IgD-negative memory B cell (primary cell): Measurements from ENCODE around the gene TRIP12. TPM values are rescaled to one million over a fixed set of nuclear protein-coding genes. Genes with fewer than 3 reads are reported as not detected.
"Not testable (repeated sequence)": the region's sequence is repeated elsewhere in the genome, so short reads cannot be mapped to it uniquely, and the experiment has no call there.

Source experiments
- H3K27ac Mint-ChIP-seq, 3 donors: one replicate each; pipeline ENCODE4 v1.8.0; 2020 to 2022; ENCODE audit warnings: mild to moderate bottlenecking in 3 of 3, mixed read lengths in 3 of 3, moderate library complexity in 1 of 3
- H3K27me3 Mint-ChIP-seq: one replicate; pipeline ENCODE4 v1.8.0; 2021; ENCODE audit warnings: mixed read lengths
- H3K36me3 Mint-ChIP-seq: one replicate; pipeline ENCODE4 v1.8.0; 2020; ENCODE audit warnings: mild to moderate bottlenecking, mixed read lengths
- H3K4me1 Mint-ChIP-seq, 3 donors: one replicate each; pipeline ENCODE4 v1.8.0; 2020 to 2022; ENCODE audit warnings: mixed read lengths in 3 of 3, mild to moderate bottlenecking in 1 of 3
- H3K4me3 Mint-ChIP-seq, 4 donors: one replicate each; pipeline ENCODE4 v1.8.0; 2020 to 2022; ENCODE audit warnings: mild to moderate bottlenecking in 4 of 4, mixed read lengths in 4 of 4, moderate library complexity in 3 of 4
- H3K9me3 Mint-ChIP-seq, 3 donors: one replicate each; pipeline ENCODE4 v1.8.0; 2020 to 2021; ENCODE audit warnings: mixed read lengths in 3 of 3, mild to moderate bottlenecking in 1 of 3
- polyA plus RNA-seq: library from polyadenylated mRNA; unstranded; fragments of 300-500 nt; fragmentation: Illumina TruSeq; gene quantifications from one replicate; pipeline ENCODE4 v1.2.3, GENCODE V29; 2021

TRIP12 gene
- polyA plus RNA-seq, 1 donor from 2014 or later = 51.5 TPM

DNA sequence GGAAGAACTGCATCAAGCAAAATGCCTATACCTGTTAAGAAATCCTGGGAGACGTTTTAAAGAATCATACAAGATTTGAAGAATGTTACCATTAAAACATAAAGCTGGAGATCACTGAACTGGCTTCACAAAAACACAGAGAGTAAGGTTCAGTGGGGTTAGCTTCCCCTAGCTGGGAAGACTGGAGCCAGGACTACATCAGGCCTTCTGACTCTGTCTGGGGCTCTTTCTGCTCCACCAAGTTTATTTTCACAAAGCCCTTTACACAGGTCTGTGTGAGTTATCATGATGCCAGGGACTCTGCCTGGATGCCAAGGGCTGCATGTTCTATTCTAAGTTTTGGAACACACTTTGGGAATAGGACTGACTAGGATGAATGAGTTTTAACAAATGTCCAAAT, 160.1 kb downstream of the TRIP12 start:
- Mint-ChIP-seq H3K9me3 (no peaks in the 10 kb centered on the region), H3K4me1 (no peaks in the 10 kb centered on the region), H3K27ac (no peak overlapping the region), H3K36me3 (peaks cover 3% of the 10 kb centered on the region), H3K27me3 (no peaks in the 10 kb centered on the region), H3K4me3 (peak overlapping the region in 1 of 4 donors; percentile 33)

DNA sequence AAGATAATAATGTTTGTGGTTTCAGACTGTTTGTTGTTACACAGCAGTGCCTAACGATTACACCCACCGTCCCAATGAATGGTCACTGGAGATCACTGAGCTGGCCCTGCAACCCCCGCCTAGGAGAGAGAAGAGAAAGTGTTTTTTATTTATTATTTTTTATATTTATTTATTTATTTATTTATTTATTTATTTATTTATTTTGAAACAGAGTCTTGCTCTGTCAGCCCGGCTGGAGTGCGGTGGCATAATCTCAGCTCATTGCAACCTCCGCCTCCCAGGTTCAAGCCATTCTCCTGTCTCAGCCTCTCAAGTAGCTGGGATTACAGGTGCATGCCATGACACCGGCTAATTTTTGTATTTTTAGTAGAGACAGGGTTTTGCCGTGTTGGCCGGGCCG, 164.3 kb downstream of the TRIP12 start:
- H3K4me1 Mint-ChIP-seq, H3K36me3 Mint-ChIP-seq, H3K27me3 Mint-ChIP-seq, H3K9me3 Mint-ChIP-seq, H3K4me3 Mint-ChIP-seq: not testable (repeated sequence)
- peak overlapping the region in 1 of 3 donors; percentile 39 for H3K27ac Mint-ChIP-seq

DNA sequence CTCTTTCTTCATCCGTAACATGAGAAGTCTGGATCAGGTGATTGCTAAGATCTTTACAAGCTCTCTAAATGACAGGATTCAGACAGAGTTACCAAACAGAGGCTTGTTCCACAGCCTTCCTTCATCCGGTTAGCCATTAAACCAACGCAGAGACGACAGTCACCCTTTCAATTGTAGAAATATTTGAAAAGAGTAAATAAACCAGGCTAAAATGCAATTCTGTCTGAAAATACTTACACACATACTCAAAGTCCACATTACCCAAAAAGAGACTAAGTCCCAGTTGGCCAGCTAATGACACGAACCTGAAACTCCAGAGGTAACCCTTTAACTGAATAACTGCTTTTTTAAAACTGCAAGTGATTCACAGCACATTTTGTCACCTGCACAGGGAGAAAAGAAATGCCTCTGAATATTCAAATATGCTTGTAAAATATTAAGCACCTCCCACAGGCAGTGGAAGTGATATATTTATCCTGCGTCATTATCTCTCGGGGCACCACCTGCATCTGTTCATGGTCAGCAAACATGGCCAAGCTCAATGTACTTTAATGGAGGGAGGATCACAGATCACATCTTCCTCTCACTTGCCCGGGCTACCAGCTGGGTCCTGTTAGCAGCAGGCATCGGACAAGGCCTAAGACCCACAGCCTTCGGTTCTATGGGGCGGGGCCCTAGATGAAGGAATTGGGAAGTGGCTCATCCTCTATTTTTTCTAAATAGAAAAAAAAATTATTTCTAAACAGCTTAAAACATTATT, 168.7 kb downstream of the TRIP12 start:
- H3K36me3 Mint-ChIP-seq = peaks cover 2% of the 10 kb centered on the region
- no peaks in the 10 kb centered on the region for H3K9me3 Mint-ChIP-seq
- no peak overlapping the region for H3K27ac Mint-ChIP-seq
- peaks cover 0 to 6% (median 4%) of the 10 kb centered on the region in 3 donors for H3K4me1 Mint-ChIP-seq
- no peaks in the 10 kb centered on the region for H3K27me3 Mint-ChIP-seq
- no peak overlapping the region for H3K4me3 Mint-ChIP-seq

- H3K4me3 Mint-ChIP-seq = no peak overlapping the region
- H3K27me3 Mint-ChIP-seq = no peaks in the 10 kb centered on the region
- no peak overlapping the region for H3K27ac Mint-ChIP-seq
- H3K4me1 Mint-ChIP-seq = peaks cover 0 to 6% (median 4%) of the 10 kb centered on the region in 3 donors
- H3K9me3 Mint-ChIP-seq = peaks cover 0 to 3% (median 0%) of the 10 kb centered on the region in 3 donors
- peaks cover 2% of the 10 kb centered on the region for H3K36me3 Mint-ChIP-seq
These were observed 172.0 kb downstream of the TRIP12 start for GRCh38 chr2:229749779-229750178.

- no peak overlapping the region for H3K4me3 Mint-ChIP-seq
- peaks cover 0 to 6% (median 4%) of the 10 kb centered on the region in 3 donors for H3K4me1 Mint-ChIP-seq
- peaks cover 2% of the 10 kb centered on the region for H3K36me3 Mint-ChIP-seq
- H3K9me3 Mint-ChIP-seq = peaks cover 0 to 8% (median 0%) of the 10 kb centered on the region in 3 donors
- H3K27me3 Mint-ChIP-seq = no peaks in the 10 kb centered on the region
- H3K27ac Mint-ChIP-seq = no peak overlapping the region
These were observed 172.9 kb downstream of the TRIP12 start for GRCh38 chr2:229748950-229749349.

DNA sequence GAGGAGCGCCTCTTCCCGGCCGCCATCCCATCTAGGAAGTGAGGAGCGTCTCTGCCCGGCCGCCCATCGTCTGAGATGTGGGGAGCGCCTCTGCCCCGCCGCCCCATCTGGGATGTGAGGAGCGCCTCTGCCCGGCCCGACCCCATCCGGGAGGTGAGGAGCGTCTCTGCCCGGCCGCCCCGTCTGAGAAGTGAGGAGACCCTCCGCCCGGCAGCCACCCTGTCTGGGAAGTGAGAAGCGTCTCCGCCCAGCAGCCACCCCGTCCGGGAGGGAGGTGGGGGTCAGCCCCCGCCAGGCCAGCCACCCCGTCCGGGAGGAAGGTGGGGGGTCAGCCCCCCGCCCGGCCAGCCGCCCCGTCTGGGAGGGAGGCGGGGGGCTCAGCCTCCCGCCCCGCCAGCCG, 179.1 kb downstream of the TRIP12 start:
- H3K4me1 Mint-ChIP-seq = not testable (repeated sequence)

GRCh38 chr2:229740279-229740678, 181.5 kb downstream of the TRIP12 start:
- Mint-ChIP-seq H3K9me3 (peaks cover 9 to 41% (median 23%) of the 10 kb centered on the region in 3 donors), H3K4me3 (no peak overlapping the region), H3K27ac (no peak overlapping the region), H3K36me3 (peaks cover 4% of the 10 kb centered on the region), H3K4me1 (peaks cover 0 to 1% (median 0%) of the 10 kb centered on the region in 3 donors), H3K27me3 (peaks cover 2% of the 10 kb centered on the region)

More for the DNA sequence above, 179.1 kb downstream of the TRIP12 start:
- not testable (repeated sequence) for H3K4me3 Mint-ChIP-seq, H3K27me3 Mint-ChIP-seq, H3K36me3 Mint-ChIP-seq, H3K27ac Mint-ChIP-seq
- peaks cover 6 to 32% (median 13%) of the 10 kb centered on the region in 3 donors for H3K9me3 Mint-ChIP-seq

- no peak overlapping the region for H3K27ac Mint-ChIP-seq
- peaks cover 0 to 1% (median 0%) of the 10 kb centered on the region in 3 donors for H3K4me1 Mint-ChIP-seq
- no peak overlapping the region for H3K4me3 Mint-ChIP-seq
- peaks cover 2% of the 10 kb centered on the region for H3K27me3 Mint-ChIP-seq
- peaks cover 9 to 33% (median 23%) of the 10 kb centered on the region in 3 donors for H3K9me3 Mint-ChIP-seq
- peaks cover 4% of the 10 kb centered on the region for H3K36me3 Mint-ChIP-seq
These were observed 183.7 kb downstream of the TRIP12 start for GRCh38 chr2:229738024-229738625.

GRCh38 chr2:229734410-229734809, 187.4 kb downstream of the TRIP12 start:
- Mint-ChIP-seq H3K27me3 (no peaks in the 10 kb centered on the region), H3K36me3 (peaks cover 2% of the 10 kb centered on the region), H3K27ac (no peak overlapping the region), H3K4me1 (peaks cover 0 to 1% (median 0%) of the 10 kb centered on the region in 3 donors), H3K4me3 (no peak overlapping the region), H3K9me3 (peaks cover 6 to 27% (median 18%) of the 10 kb centered on the region in 3 donors)

DNA sequence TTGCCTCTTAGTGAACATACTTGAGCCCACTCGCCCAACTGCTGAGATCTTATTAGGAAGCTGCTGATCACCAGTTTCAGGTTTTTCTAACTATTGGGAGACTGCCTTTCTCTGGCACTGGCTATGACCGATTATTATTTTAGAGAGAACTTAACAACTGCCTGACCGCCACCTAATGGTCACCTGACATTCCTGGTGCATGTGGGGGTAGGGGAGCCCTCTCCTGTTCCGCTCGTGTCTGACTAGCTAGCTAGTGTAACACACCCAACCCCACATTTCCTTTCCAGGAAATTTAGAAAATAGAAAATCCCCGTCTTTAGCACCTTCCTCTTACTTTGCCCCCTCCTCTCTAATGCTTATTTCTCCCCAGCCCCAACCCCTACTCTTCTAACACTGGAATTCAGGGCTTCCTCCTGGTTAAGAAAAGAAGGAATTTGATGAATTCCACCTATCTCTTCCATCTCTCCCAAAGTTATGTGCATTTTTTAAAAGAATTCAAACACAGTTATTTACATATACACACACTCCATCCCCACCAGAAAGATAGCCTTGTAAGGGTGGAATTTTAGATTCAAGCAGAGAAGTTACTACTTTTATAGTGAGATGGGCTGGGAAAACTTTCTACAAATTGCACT, 188.1 kb downstream of the TRIP12 start:
- Mint-ChIP-seq H3K27ac (no peak overlapping the region), H3K4me1 (peaks cover 0 to 1% (median 0%) of the 10 kb centered on the region in 3 donors), H3K9me3 (peaks cover 3 to 20% (median 12%) of the 10 kb centered on the region in 3 donors), H3K27me3 (no peaks in the 10 kb centered on the region), H3K4me3 (no peak overlapping the region), H3K36me3 (peaks cover 2% of the 10 kb centered on the region)

DNA sequence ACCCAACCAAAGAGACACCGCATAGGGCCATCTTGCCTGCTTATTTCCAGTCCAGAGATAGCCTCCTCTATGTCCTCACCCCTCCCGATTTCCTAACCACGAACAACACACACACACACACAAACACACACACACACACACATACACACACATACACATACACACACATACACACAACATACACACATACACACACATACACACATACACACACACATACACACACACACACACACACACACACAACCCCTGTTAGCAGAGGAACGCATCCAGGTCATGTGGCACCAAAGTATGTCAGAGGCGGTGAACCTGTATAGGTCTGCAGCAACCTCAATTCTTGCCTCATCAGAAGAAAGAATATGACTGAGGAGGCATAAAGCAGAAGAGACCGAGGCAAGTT, 188.9 kb downstream of the TRIP12 start:
- peaks cover 0 to 1% (median 0%) of the 10 kb centered on the region in 3 donors for H3K4me1 Mint-ChIP-seq
- no peak overlapping the region for H3K27ac Mint-ChIP-seq
- H3K4me3 Mint-ChIP-seq = no peak overlapping the region
- peaks cover 3 to 12% (median 11%) of the 10 kb centered on the region in 3 donors for H3K9me3 Mint-ChIP-seq
- peaks cover 2% of the 10 kb centered on the region for H3K36me3 Mint-ChIP-seq
- H3K27me3 Mint-ChIP-seq = no peaks in the 10 kb centered on the region

GRCh38 chr2:229731916-229732315, 189.9 kb downstream of the TRIP12 start:
- peaks cover under 1% of the 10 kb centered on the region for H3K36me3 Mint-ChIP-seq
- H3K4me3 Mint-ChIP-seq = no peak overlapping the region
- H3K27me3 Mint-ChIP-seq = no peaks in the 10 kb centered on the region
- H3K9me3 Mint-ChIP-seq = peaks cover 2% of the 10 kb centered on the region in 3 donors
- H3K4me1 Mint-ChIP-seq = no peaks in the 10 kb centered on the region
- H3K27ac Mint-ChIP-seq = no peak overlapping the region

DNA sequence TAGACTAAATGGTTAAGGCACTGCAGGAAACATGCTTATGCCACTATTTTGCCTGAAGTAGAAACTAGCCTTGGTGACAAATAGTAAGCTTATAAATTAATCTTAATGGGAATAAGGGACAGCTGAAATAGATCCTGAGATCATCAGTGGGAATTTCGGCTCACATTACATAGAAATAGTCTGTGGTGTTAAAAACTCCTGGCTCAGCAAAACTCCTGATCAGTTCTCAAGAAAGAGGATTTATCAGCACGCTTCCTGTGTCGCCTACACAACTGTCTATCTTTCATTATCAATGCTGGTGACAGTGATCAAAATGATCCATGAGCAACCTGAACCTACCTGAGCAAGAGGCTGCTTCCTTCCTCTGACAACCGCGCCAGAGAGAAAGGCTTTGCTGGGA, 190.4 kb downstream of the TRIP12 start:
- Mint-ChIP-seq H3K4me3 (no peak overlapping the region), H3K27me3 (no peaks in the 10 kb centered on the region), H3K4me1 (no peaks in the 10 kb centered on the region), H3K36me3 (no peaks in the 10 kb centered on the region), H3K9me3 (no peaks in the 10 kb centered on the region), H3K27ac (no peak overlapping the region)

- H3K4me3 Mint-ChIP-seq = no peak overlapping the region
- H3K27ac Mint-ChIP-seq = no peak overlapping the region
- peaks cover 5% of the 10 kb centered on the region for H3K27me3 Mint-ChIP-seq
- no peaks in the 10 kb centered on the region for H3K36me3 Mint-ChIP-seq
- H3K4me1 Mint-ChIP-seq = no peaks in the 10 kb centered on the region
- H3K9me3 Mint-ChIP-seq = peaks cover 0 to 1% (median 0%) of the 10 kb centered on the region in 3 donors
These were observed 193.4 kb downstream of the TRIP12 start for GRCh38 chr2:229728370-229728769.

GRCh38 chr2:229726643-229727042, 195.2 kb downstream of the TRIP12 start:
- Mint-ChIP-seq H3K27ac (no peak overlapping the region), H3K4me3 (no peak overlapping the region), H3K36me3 (no peaks in the 10 kb centered on the region), H3K27me3 (peaks cover 8% of the 10 kb centered on the region), H3K4me1 (no peaks in the 10 kb centered on the region), H3K9me3 (peaks cover 0 to 3% (median 0%) of the 10 kb centered on the region in 3 donors)
